Measurements from ENCODE around the gene ERG.
A peak's percentile ranks its signal among the peaks of the same experiment; 100 is the strongest.

ERG gene

GRCh38 chr21:38496224-38496623, 2.1 kb downstream of the ERG start:
- DNase-seq = no peak

GRCh38 chr21:38495696-38496095, 2.6 kb downstream of the ERG start:
- no peak for DNase-seq

- DNase-seq = no peak
These were observed 3.0 kb downstream of the ERG start for GRCh38 chr21:38495242-38495641.

- DNase-seq = no peak
These were observed 3.6 kb downstream of the ERG start for GRCh38 chr21:38494703-38495102.

GRCh38 chr21:38494251-38494642, 4.0 kb downstream of the ERG start:
- no peak for DNase-seq

- DNase-seq = no peak
These were observed 4.6 kb downstream of the ERG start for GRCh38 chr21:38493549-38494250.

GRCh38 chr21:38492007-38492406, 6.3 kb downstream of the ERG start:
- DNase-seq = no peak

GRCh38 chr21:38491536-38491935, 6.7 kb downstream of the ERG start:
- DNase-seq = no peak

- no peak for DNase-seq
These were observed 7.8 kb downstream of the ERG start for GRCh38 chr21:38490411-38491020.

GRCh38 chr21:38489729-38490128, 8.5 kb downstream of the ERG start:
- DNase-seq = no peak

- no peak for DNase-seq
These were observed 9.0 kb downstream of the ERG start for GRCh38 chr21:38489271-38489652.

- no peak for DNase-seq
These were observed 9.5 kb downstream of the ERG start for GRCh38 chr21:38488640-38489270.

- DNase-seq = no peak
These were observed 10.2 kb downstream of the ERG start for GRCh38 chr21:38487901-38488639.

GRCh38 chr21:38486706-38487105, 11.6 kb downstream of the ERG start:
- DNase-seq = no peak

GRCh38 chr21:38486221-38486620, 12.1 kb downstream of the ERG start:
- DNase-seq = no peak

- DNase-seq = no peak
These were observed 18.4 kb downstream of the ERG start for GRCh38 chr21:38479641-38480525.

- peak; percentile 27 for DNase-seq
These were observed 19.5 kb downstream of the ERG start for GRCh38 chr21:38478782-38479181.

- no peak for DNase-seq
These were observed 21.1 kb downstream of the ERG start for GRCh38 chr21:38477226-38477625.

GRCh38 chr21:38476385-38476784, 21.9 kb downstream of the ERG start:
- DNase-seq = no peak

- DNase-seq = no peak
These were observed 22.8 kb downstream of the ERG start for GRCh38 chr21:38475519-38475918.

- DNase-seq = no peak
These were observed 23.5 kb downstream of the ERG start for GRCh38 chr21:38474796-38475195.

- DNase-seq = no peak
These were observed 24.2 kb downstream of the ERG start for GRCh38 chr21:38474124-38474523.
